ENCODE data around the gene SLC35G6. TPM values are rescaled to one million over a fixed set of nuclear protein-coding genes. Genes with fewer than 3 reads are reported as not detected.

The SLC35G6 gene
- total and polyA plus RNA-seq, 2 experiments from 2014 or later: 0.16 TPM; not detected in 1

GRCh38 chr17:7493941-7494340 lies 12.7 kb downstream of the SLC35G6 start (continued):
- no peak for TF ChIP-seq ETS1 (IDR thresholded peaks at IDR 0.05)
- TF ChIP-seq STAT1 (IDR thresholded peaks at IDR 0.05; ENCODE audit: unreplicated experiment): no peak
- TF ChIP-seq EZH2phosphoT487 (IDR thresholded peaks at IDR 0.05; ENCODE audit: unreplicated experiment): no peak
- TF ChIP-seq ZNF462 (CRISPR knock-in tag; IDR thresholded peaks at IDR 0.05): no peak

- H3K36me3 Mint-ChIP-seq (ENCODE audit: low read depth): peaks cover 78% of the 10 kb centered on the region
- peaks cover 6% of the 10 kb centered on the region; the same call in 2 of the 3 replicates for H3K4me1 Mint-ChIP-seq
- Histone ChIP-seq H4K20me1 (replicated peaks; ENCODE audit: insufficient read depth) (peaks cover 27% of the 10 kb centered on the region), H3K9me2 (ENCODE audit: insufficient read depth) (no peaks in the 10 kb centered on the region), H3K4me2 (no peak overlapping the region), H3K27me3 (ENCODE audit: insufficient read depth) (no peaks in the 10 kb centered on the region), H3K4me3 (no peak overlapping the region), H3F3A (replicated peaks; ENCODE audit: low read depth) (0 out of 2 replicates have a peak, but pooled peaks cover 10% of the 10 kb centered on the region), H3K79me2 (replicated peaks; ENCODE audit: insufficient read depth) (peaks cover 50% of the 10 kb centered on the region), H3K4me1 (ENCODE audit: insufficient read depth) (no peaks in the 10 kb centered on the region), H3K36me3 (ENCODE audit: insufficient read depth) (peaks cover 25% of the 10 kb centered on the region), H2AFZ (no peak overlapping the region), H3K27ac (ENCODE audit: low read depth) (no peak overlapping the region)
- DNase-seq (ENCODE audit: low spot score) (no peak), ATAC-seq (no peak)
- no peak overlapping the region for H3K27ac Mint-ChIP-seq
- peaks cover 8% of the 10 kb centered on the region for H3K27me3 Mint-ChIP-seq (ENCODE audit: insufficient read depth, low read depth, poor library complexity)
- no peaks in the 10 kb centered on the region; the same call in 2 of the 3 replicates for H3K9me3 Mint-ChIP-seq
- no peak overlapping the region for H3K4me3 Mint-ChIP-seq
- TF ChIP-seq REST (IDR thresholded peaks at IDR 0.05; ENCODE audit: unreplicated experiment): no peak
- TF ChIP-seq ETS1 (IDR thresholded peaks at IDR 0.05): no peak
- TF ChIP-seq EZH2phosphoT487 (IDR thresholded peaks at IDR 0.05; ENCODE audit: unreplicated experiment): no peak
- no peak for TF ChIP-seq POLR2AphosphoS5 (IDR thresholded peaks at IDR 0.05; ENCODE audit: low read depth)
- no peak for TF ChIP-seq NANOG (IDR thresholded peaks at IDR 0.05; ENCODE audit: borderline replicate concordance)
- TF ChIP-seq CTCF (conservative IDR thresholded peaks at IDR 0.05; ENCODE audit: low read depth in 2 of 2): no peak
- TF ChIP-seq CREB1 (CRISPR knock-in tag; IDR thresholded peaks at IDR 0.05; ENCODE audit: low read depth): no peak
- TF ChIP-seq STAT1 (IDR thresholded peaks at IDR 0.05; ENCODE audit: unreplicated experiment): no peak
These were observed 14.7 kb downstream of the SLC35G6 start for GRCh38 chr17:7495906-7496434.

Measured in GM23338 (cell line).